CD4-positive, alpha-beta T cell treated with Interleukin-12 subunit alpha and Interleukin-12 subunit beta, for 1 hour (primary cell): ENCODE data around the gene CCR5AS.
"Not testable (repeated sequence)": the region's sequence is repeated elsewhere in the genome, so short reads cannot be mapped to it uniquely, and the experiment has no call there.

Experiments used
- DNase-seq: peaks from one replicate; pipeline ENCODE4 v3.0.0-alpha.2; 2020

CCR5AS gene

DNA sequence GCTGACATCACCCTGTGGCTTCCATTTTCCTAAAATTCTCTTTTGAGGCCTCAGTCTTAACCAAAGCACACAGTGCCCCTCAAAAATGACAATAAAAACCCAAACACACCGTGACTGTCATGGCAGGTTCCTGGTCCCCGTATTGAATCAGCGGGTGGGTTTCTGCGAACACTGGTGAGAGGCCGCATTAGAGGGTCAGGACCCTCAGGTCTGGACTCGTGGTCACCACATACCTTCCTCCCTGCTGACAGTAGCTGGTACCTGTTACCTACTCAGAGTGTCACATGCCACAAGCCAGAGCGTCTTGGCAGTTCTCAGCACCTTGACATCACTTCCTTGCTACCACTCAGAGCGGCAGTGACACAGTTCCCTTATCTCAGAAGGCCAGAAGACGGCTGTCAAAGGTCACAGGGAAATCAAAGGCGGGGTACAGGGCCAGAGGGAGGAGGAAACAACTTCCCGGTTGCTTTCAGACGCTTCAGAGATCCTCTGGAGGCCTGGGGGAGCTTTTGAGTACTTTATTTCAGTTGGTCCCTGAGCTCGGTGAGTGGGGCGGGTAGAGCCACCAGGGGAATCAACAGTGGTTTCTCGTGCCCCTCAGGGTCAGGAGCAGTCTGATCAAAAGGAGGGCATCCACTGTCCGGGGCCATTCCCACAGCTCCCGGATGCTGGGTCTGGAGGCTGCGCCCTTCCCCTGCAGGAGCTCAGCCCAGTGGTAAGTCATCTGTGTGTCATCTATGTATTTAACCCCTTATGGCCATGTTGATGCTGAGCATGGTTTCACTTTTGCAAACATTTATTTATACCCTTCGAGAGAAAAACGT is at the start of gene CCR5AS, which contains the start of gene CCRL2:
Gene CCR5AS (minus strand): TSS at position 279 of the 824 bp plus-strand sequence.
Gene CCRL2 (plus strand): TSS at position 472 of the 824 bp plus-strand sequence. CDS start 821 bp downstream, outside the sequence.
- DNase-seq, result peak; percentile 54

DNA sequence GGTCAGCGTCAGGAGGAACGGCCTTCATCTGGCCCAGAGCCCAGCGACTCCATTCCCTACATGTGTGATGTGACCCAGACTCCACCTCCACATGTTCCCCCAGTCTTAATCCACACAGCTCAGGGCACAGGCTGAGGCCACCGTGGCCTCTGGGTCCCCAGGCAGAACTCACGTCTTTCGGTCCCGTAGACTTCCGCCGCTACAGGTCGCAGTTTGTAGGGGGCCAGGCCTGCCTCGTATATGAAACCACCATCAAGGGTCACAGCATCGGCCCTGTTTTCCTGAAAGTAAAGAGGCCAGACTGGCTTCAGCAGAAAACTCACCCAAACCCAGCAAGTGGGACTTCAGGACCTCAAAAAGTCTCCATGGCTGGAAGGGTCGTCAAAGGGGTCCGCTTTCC is 49.3 kb upstream of the CCR5AS start:
- DNase-seq, result no peak

DNA sequence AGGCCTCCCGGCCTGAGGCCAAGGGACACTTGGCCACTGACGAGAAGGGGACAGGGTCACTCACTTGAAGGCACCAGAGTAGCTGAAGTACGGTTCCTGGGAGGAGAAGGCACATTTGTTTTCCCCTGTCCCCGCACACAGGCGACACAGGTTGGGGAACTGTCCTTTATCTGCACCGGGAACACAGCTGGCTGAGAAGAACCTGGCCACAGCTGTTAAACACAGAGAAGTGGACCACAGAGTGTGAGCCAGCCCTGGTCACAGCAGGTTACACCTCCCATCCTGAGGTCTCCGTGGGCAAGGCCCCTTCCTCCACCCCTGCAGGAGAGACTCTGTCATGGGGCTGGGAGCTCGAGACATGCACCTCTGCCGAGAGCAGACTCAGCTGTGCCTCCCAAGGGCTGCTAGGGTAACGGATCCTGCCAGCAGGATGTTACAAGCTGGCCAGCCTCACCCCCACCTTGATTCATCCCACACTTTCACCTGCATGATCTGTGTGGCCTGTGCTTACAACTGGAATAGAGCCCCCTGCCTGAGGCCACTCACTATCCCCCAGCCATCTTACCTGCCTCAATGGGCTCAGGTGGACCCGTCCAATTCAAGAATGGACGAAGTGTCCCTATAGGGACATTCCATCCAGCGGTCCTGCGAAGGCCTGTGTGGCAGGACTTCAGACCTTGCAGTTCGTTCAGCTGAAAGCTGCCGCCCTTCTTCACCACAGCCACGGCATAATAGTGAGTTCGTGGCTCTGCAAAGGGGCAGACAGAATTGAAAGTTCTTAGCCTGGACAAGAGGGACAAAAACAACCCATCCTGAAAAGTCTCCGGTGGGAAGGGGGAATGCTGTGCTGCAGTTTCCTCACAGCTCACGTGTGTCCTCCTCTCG is 48.6 kb upstream of the CCR5AS start:
- no peak for DNase-seq

DNA sequence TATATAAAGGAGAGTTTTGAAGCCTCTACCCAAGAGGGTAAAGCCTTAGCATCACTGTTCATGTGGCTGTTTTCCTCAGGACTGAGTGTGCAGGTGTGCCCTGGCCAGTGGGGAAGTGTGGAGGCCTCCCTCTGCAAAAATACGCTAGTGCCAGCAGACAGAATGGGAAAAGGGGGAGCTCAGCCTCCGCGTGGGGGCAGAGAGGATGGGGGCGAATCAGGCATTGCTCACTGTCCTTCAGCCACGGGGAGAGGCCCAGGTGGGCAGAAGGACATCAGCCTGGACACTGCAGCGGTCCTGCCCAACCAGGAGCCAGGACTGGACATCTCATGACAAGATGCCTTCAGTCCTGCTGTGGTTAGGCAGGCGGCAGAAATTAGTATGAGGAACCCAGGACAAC is 47.7 kb upstream of the CCR5AS start:
- DNase-seq, result no peak

DNA sequence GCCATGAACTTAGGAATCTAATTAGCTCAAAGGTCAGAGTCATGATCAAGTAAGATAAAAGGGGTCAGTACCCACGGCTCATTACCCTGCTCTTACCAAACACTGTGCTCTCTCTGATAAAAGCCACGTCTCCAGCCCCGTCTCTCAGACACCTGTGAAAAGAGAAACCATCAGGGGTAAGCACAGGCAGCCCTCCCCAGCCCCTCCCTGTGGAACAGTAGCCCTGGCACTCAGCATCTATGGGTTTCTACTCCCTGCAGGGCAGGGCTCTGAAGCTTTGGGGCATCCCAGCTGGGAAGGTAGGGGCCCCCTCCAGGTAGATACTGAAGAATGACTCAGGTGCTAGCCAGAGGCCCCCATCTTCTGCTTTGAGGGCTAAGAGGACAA is 47.3 kb upstream of the CCR5AS start:
- no peak for DNase-seq

DNA sequence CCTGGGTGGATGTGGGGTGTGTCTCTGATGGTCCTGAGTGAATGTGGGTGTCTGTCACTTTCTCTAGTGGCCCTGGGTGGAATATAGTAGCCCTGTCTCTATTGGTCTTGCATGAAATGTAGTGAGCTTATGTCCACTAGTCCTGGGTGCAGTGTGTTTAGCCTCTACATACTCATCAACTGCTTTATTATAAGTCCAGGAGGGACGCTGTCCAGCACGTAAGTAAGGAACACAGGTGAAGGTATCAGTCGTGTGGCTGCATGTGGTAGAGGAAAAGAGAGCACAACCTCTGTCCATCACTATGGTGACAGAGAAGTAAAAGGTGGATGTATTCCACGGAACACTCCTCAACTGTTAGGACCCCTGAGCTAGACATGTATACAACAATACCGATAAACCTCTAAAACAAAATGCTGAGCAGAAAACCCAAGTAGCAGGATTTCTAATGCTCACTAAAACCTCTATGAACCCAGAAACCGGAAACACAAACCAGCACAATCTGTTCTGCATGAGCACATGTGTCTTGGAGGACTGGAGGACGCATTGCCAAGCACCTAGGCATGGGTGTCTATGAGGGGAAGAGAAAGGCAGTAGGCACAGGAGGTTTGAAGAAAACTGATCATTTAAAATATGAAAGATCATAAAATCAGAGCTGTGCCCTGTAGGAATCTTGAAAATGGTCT is 46.8 kb upstream of the CCR5AS start:
- DNase-seq, result no peak

DNA sequence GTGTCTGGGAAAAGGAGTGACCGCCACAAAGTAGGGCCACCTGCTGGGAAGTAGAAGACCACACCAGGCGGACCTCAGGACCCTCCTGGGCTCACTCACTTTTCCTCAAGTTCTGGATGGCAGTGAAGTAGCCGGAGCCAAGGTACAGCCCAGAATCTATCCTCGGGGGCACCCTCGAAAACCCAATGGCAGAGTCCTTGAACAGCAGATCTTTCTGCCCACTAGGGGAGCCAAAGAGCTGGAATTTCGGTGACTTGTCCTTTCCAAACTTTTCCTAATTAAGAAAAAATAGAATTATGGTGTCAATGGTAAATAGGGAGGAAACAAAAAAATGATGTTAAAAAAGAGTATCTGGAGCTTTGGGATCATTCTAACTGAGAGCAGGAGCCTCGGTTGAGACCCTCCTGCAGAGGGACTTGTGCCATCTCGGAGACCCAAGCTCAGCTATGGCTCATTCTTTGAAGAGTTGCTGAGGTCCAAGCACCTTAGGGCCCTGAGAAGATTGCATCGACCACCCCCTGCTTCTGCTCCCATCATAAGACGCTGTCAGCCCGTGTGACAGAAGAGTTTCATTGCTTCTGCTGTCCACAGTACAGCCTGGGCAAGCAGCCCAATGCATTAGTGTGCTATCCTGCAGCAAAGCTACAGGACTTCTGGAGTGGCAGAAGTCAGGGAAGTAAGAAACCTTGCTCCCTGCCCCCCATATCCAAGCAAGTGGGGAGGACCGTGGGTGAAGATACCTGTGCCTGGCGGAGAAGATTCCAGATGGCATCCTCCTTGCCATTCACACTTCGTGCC is 43.1 kb upstream of the CCR5AS start:
- DNase-seq, result no peak

DNA sequence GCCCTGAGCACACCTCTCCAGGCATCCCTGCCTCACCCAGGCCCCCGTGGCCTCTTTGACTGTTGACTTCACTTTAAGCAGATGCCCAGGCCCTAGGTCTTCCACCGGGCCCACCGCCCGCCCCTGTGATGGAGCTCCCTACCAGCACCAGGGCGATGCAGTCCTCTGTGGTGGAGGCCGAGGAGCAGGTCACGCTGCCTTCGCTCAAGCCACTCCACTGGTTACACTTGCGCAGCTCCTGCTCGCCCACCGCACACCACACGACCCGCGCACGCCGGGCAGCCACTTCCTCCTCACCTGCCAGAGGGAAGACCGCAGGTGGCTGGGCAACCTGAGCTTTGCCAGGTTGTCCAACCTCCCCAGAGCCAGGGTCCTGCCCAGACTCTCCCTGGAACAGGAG is 41.9 kb upstream of the CCR5AS start:
- no peak for DNase-seq

DNA sequence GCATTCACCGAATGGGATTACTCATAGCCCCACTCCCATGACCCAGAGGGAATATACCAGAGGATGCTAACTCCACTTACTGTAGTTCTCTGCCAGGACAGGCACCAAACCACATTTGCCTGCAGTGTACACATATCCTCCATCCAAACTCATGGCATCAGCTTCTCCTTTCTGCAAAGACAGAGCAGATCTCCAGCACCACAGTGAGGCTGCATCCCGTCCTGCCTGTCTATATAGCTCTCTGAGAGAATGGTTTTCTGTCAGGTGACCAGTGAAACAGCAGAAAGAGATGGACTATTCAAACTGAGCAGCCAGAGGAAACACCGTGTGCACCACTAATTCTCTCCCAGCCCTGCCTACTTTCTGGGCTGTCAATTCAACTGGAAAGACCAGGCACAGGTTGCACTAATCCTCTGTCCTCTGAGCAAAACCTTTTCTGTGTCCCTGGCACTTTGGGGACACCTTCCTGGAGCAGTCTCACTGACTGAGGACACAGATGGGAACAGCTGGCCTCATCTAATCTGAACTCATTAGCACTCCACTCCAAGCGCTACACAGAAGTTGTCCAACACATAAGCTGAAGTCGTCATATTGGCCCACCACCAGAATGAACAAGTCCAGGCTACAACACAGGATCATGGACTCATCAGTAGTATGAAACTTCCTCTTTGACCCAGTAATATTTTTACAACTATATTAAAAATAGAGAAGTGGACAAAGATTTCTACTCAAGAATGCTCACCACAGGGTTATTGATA is 40.5 kb upstream of the CCR5AS start:
- DNase-seq, result no peak

DNA sequence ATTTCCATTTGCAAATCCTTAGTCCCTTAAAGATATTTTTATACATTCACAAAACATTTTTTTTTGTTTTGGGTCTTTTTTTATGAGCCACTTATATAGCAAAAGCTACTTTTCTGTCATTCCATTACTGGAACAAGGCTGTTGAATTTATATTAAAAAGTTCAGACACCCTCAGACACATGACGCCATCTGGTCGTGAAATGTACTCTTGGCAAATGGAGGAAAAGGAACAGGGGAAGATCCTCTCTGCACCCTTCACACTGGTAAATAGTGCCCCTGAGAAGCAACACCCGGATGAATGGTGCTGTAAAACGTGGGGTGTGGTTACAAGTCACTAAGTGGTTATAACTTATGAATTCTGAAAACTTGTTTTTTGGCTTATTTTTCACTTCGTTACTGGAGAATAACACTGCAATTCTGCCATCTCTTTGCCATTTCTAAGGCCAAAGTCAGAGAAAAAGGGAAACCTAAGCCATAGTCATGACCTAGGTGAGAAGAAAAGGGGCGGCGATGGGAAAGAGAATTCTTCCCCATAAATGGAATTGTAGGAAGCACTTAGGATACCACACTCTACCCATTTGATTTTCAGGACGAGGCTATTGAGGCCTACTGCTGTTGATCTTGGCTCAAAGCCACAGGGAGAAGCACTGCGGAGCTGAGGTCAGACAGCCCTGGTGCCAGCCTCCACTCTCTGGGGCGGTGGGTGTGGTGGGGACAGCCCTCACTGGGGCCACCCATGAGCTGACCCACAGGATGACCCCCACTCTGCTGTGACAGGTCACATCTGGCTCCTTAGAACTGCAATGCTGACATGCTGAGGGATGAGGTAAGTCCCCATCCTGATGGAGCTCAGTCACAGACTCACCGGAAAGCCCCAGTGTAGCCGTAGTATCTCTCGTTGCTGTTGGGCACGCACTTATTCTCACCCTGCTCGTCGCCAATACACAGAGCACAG is 36.0 kb upstream of the CCR5AS start:
- DNase-seq, result peak; percentile 53

DNA sequence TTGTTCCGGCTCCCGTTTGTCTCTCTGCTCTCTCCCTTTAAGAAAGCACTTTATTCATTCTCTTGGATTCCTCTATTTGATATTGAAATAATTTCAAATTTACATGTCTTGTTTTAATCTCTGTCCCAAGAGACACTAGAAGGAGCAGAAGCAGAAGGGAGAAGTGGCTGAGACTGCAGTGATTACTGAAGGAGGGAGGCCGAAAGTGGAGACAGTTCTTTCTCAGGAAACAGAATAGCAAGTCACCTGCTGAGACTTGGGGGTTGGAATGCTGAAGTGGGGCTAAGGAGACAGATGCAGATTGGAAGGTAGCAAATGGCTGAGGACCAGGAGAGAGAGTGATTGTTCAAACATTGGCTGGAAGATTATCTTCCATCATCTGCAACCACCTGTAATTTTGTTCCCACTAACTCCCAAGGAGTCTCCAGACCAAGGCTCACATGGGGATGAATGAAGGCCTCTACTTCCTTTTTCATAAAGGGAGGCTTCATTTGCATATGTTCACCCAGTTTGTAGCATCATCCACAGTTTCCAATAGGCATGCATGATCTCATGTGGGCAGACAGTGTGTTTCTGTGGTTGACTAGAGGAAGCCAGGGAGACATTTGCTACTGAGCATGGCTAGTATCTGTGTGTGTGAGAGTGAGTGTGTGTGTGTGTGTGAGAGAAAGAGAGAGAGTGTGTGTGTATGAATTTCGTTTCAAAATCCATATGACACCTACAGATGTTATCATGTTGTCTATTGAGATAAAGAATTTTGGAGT is 33.8 kb upstream of the CCR5AS start:
- DNase-seq, result peak; percentile 48

DNA sequence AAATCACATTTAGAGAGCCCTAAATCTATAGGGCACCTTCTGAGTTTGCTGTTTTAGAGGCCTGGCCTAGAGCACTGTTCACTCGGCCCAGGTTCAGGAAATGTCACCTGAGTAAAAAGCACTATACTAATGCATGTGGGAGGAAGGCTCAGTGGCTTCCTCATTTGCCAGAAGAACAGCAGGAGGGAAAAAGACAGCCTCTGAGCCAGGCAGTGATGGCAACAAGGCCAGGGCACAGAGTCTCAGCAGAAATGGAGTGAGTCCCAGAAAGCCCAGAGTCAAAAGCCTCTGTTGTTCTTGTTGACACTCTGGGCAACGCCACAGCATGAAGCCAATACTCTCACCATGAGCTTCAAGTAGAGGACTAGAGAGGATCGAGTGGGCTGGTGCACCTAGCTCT is 32.0 kb upstream of the CCR5AS start:
- DNase-seq, result no peak

DNA sequence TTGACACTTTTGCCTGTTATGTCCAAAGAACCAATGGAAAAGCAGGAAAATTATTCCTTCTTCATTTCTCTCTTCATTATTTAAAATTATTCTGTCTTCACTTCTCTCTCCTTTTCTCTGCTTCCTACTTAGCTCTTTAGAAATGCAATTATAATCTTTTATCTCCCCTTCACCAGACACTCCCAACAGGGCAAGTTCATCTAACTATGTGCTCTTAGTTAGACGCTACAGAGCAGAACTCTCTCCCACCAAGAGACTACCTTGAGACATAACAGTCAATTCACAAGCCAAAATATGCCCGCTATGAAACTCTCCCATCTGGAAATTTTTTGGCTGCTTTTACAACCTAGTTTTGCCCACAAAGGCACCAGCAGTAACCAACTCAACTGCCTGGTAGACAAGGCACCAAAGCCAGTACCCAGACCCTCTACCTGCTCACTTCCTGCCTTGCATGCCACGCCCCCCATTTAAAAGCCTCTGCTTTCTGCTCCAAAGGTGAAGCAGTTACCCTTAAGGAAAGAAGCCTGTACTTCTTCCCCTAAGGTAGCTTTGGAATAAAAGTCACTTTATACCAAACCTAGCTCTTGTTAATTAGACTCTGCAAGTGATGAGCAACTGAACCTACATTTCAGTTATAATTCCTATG is 28.3 kb upstream of the CCR5AS start:
- no peak for DNase-seq

DNA sequence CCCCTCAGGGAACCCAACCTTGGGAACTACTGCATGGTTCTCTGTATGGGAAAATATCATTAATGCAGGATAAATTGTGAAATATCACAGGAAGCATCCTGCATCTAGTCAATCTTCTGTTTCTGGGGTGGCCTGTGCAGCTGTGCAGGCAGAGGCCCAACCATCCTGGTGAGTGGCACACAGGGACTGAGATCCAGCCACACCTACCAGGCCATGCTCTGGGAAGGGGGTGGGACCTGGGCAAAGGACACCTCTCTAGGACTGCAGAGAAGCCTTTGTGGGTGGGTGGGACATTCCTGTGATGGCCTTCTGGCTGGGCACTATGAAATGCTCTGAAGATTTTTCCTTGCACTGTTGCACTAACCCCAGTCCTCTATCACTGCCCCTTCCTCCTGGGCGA is 27.0 kb upstream of the CCR5AS start:
- DNase-seq, result no peak

DNA sequence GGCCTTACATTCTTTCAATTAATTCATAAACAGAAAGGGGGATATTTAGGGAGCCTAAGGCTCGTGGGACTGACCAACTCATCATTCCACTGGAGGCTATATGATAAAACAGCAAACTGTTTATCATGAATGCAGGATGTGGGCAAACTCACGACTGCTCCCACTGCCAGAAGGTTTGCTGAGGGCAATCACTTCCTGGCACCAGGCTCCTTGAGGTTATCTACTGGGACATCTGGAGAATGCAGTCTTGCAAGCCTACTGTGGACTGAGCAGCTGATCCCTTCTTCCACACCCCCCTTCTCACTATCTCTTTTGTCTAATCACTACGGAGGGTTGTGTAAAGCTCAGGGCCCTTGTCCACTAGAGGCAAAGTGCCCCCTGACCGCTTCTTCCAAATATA is 26.3 kb upstream of the CCR5AS start:
- not testable (repeated sequence) for DNase-seq

DNA sequence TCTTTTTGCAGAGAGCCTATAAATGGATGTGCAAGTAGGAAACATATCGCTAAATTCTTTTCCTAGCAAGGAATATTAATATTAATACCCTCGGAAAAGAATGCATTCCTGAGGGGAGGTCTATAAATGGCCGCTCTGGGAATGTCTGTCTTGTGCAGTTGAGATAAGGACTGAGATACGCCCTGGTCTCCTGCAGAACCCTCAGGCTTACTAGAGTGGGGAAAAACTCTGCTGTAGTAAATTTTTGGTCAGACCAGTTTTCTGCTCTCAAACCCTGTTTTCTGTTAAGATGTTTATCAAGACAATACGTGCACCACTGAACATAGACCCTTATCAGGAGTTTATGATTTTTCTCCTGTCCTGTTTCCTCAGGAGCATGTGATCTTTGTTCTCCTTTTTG is 25.0 kb upstream of the CCR5AS start:
- DNase-seq, result not testable (repeated sequence)

DNA sequence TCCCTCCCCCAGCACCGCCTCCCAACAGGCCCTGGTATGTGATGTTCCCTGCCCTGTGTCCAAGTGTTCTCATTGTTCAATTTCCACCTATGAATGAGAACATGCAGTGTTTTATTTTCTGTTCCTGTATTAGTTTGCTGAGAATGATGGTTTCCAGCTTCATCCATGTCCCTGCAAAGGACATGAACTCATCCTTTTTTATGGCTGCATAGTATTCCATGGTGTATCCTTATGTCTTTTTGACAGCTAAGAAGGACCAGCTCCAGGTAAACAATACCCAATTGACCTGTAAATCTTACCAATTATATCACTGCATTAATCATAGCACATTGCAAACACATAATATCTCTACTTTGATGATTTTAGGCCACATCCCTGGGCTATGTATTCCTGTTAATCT is 24.0 kb upstream of the CCR5AS start:
- DNase-seq, result not testable (repeated sequence)

DNA sequence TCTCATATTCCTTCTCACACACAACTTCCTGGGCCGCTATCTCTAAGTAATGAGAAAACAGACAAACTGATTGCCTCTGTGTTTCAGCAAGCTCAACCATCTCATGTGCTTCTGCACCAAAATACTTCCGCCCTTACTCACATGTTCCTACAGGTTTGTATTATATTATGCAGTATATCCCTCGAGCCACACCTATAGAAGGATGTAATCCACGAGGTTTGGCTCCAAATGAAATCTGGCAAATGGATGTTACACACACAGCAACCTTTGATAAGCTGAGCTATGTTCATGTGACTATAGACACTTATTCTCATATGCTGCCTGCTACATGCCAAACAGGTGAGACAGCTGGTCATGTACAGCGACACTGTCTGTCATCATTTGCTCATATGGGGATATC is 22.8 kb upstream of the CCR5AS start:
- DNase-seq, result no peak

DNA sequence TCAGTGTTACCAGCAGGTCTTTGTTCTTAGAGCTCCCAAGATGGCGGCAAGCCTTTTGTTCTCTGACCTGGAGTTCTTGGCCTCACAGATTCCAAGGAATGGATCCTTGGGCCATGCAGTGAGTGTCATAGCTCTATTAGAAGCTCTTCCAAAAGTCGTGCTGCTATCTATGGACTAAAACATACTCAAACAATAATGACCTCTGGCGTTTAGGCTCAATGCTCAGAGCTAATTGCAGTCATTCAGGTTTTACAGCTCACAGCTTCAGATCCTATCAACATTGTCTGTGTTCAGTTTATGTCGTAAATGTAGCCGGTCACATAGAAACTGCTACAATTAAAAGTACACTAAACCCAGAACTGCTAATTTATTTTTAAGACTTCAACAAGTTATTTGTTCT is 22.4 kb upstream of the CCR5AS start:
- DNase-seq, result no peak
